Measurements from ENCODE around the gene TOMM22. TPM values are rescaled to one million over a fixed set of nuclear protein-coding genes. Genes with fewer than 3 reads are reported as not detected.

Gene TOMM22
- total RNA-seq, 2 experiments from 2014 or later, result 51.8 to 114 TPM

GRCh38 chr22:38656256-38657044 is 25.3 kb upstream of the TOMM22 start, which contains the start of the genes CBY1 and FAM227A:
Gene CBY1, plus strand, starts transcription at chr22:38656638. Its CDS starts 11,417 bp downstream, at chr22:38668055.
Gene FAM227A, minus strand, starts transcription at chr22:38656392. Its CDS starts 6,224 bp downstream, at chr22:38650168.
- H3K4me2 ChIP-seq (ENCODE audit: low read length), result peak within 1 kb of the TSS; percentile 80

GRCh38 chr22:38657045-38657909 is 24.5 kb upstream of the TOMM22 start:
- Histone ChIP-seq H4K20me1 (ENCODE audit: insufficient read depth, low read length) (no peaks in the 10 kb centered on the region), H3K9me2 (ENCODE audit: insufficient read depth, low read length) (no peaks in the 10 kb centered on the region), H3K4me1 (ENCODE audit: insufficient read depth, low read length, poor library complexity, severe bottlenecking) (peaks cover 12% of the 10 kb centered on the region), H3K79me2 (ENCODE audit: insufficient read depth, low read depth, low read length) (no peaks in the 10 kb centered on the region), H3K27ac (ENCODE audit: low read depth, low read length, poor library complexity, severe bottlenecking) (peak overlapping the region; percentile 47), H3K4me2 (ENCODE audit: low read length) (peak overlapping the region; percentile 80), H2AFZ (ENCODE audit: low read length) (peak overlapping the region; percentile 95), H3K9me3 (ENCODE audit: low read length) (no peaks in the 10 kb centered on the region), H3K4me3 (ENCODE audit: low read depth, low read length, poor library complexity, severe bottlenecking) (peak overlapping the region; percentile 81), H3K36me3 (ENCODE audit: insufficient read depth, low read length) (no peaks in the 10 kb centered on the region)
- POLR2A ChIA-PET, result interaction anchor here (0.6 to 1.0 kb wide), 2 partner anchors 24 to 40 kb away, joined by 3 read pairs; partner anchors contain the start of gene TOMM22
- BruUV-seq (replicated peaks), result no TSS peak
- DNase-seq (ENCODE audit: low spot score), result peak; percentile 20
- intact Hi-C loops (cut with micrococcal nuclease; ENCODE audit: unreplicated experiment), result loop anchor here (2.0 kb wide), 1 partner anchor 24 kb away; the partner anchor contains the start of gene TOMM22
- CTCF ChIA-PET (ENCODE audit: unreplicated experiment), result interaction anchor here (0.6 kb wide), 1 partner anchor 22 kb away, joined by 3 read pairs; no protein-coding TSS in a partner anchor
- TF ChIP-seq EZH2phosphoT487 (IDR thresholded peaks at IDR 0.05; ENCODE audit: borderline replicate concordance, low read depth, low read length), result no peak

More at GRCh38 chr22:38656256-38657044, 25.3 kb upstream of the TOMM22 start, which contains the start of the genes CBY1 and FAM227A:
- CTCF ChIA-PET (ENCODE audit: unreplicated experiment), result no interaction called here
- peaks cover 12% of the 10 kb centered on the region for H3K4me1 ChIP-seq (ENCODE audit: insufficient read depth, low read length, poor library complexity, severe bottlenecking)
- peak within 1 kb of the TSS; percentile 47 for H3K27ac ChIP-seq (ENCODE audit: low read depth, low read length, poor library complexity, severe bottlenecking)
- POLR2A ChIA-PET, result interaction anchor here (0.6 kb wide), 1 partner anchor 40 kb away, joined by 3 read pairs; no protein-coding TSS in a partner anchor
- no peaks in the 10 kb centered on the region for H3K79me2 ChIP-seq (ENCODE audit: insufficient read depth, low read depth, low read length)
- TSS peak; percentile 81 for BruUV-seq (replicated peaks)
- H3K4me3 ChIP-seq (ENCODE audit: low read depth, low read length, poor library complexity, severe bottlenecking), result peak within 1 kb of the TSS; percentile 81
- DNase-seq (ENCODE audit: low spot score), result peak; percentile 91
- intact Hi-C loops (cut with micrococcal nuclease; ENCODE audit: unreplicated experiment), result loop anchor here (2.0 kb wide), 1 partner anchor 24 kb away; the partner anchor contains the start of gene TOMM22
- no peaks in the 10 kb centered on the region for H3K9me2 ChIP-seq (ENCODE audit: insufficient read depth, low read length)
- no peaks in the 10 kb centered on the region for H3K36me3 ChIP-seq (ENCODE audit: insufficient read depth, low read length)
- H3K9me3 ChIP-seq (ENCODE audit: low read length), result no peaks in the 10 kb centered on the region
- H4K20me1 ChIP-seq (ENCODE audit: insufficient read depth, low read length), result no peaks in the 10 kb centered on the region
- H2AFZ ChIP-seq (ENCODE audit: low read length), result peak within 1 kb of the TSS; percentile 95
- TF ChIP-seq CTCF (conservative IDR thresholded peaks at IDR 0.05; ENCODE audit: low read length), result no peak
- TF ChIP-seq EZH2phosphoT487 (IDR thresholded peaks at IDR 0.05; ENCODE audit: borderline replicate concordance, low read depth, low read length), result no peak

- no TSS peak for BruUV-seq (replicated peaks)
- no peak overlapping the region for H3K27ac ChIP-seq (ENCODE audit: low read depth, low read length, poor library complexity, severe bottlenecking)
- no peak overlapping the region for H3K4me3 ChIP-seq (ENCODE audit: low read depth, low read length, poor library complexity, severe bottlenecking)
- intact Hi-C loops (cut with micrococcal nuclease; ENCODE audit: unreplicated experiment), result no loop called here
- ChIA-PET CTCF (ENCODE audit: unreplicated experiment) (no interaction called here), POLR2A (no interaction called here)
- no peaks in the 10 kb centered on the region for H3K4me1 ChIP-seq (ENCODE audit: insufficient read depth, low read length, poor library complexity, severe bottlenecking)
- TF ChIP-seq CTCF (conservative IDR thresholded peaks at IDR 0.05; ENCODE audit: low read length) (no peak), EZH2phosphoT487 (IDR thresholded peaks at IDR 0.05; ENCODE audit: borderline replicate concordance, low read depth, low read length) (no peak)
- no peaks in the 10 kb centered on the region for H3K79me2 ChIP-seq (ENCODE audit: insufficient read depth, low read depth, low read length)
- H3K9me2 ChIP-seq (ENCODE audit: insufficient read depth, low read length), result no peaks in the 10 kb centered on the region
- no peaks in the 10 kb centered on the region for H4K20me1 ChIP-seq (ENCODE audit: insufficient read depth, low read length)
- no peak overlapping the region for H2AFZ ChIP-seq (ENCODE audit: low read length)
- H3K36me3 ChIP-seq (ENCODE audit: insufficient read depth, low read length), result 0 out of 2 replicates have a peak, but pooled peaks cover 3% of the 10 kb centered on the region
- no peaks in the 10 kb centered on the region for H3K9me3 ChIP-seq (ENCODE audit: low read length)
- no peak for DNase-seq (ENCODE audit: low spot score)
- no peak overlapping the region for H3K4me2 ChIP-seq (ENCODE audit: low read length)
Observed at GRCh38 chr22:38674888-38675287, 6.9 kb upstream of the TOMM22 start.
